OCI-LY1 (cell line): ENCODE data around the gene SALL3.

ENCODE experiments used
- H2AFZ ChIP-seq: fragments of 200-600 bp; sonication (generic), shearing (Covaris generic); 2 replicates; pipeline ENCODE4 v1.6.0; 2014; ENCODE audit warnings: antibody characterized with exemption, mild to moderate bottlenecking, low read length
- H3F3A ChIP-seq: fragments of 200-600 bp; sonication (generic), shearing (Covaris generic); 2 replicates; pipeline ENCODE4 v1.6.0; 2014; ENCODE audit warnings: mild to moderate bottlenecking, antibody characterized with exemption, low read length, moderate library complexity; ENCODE audit not compliant: insufficient read depth
- H3K27ac ChIP-seq: fragments of 200-600 bp; sonication (generic); 2 replicates; pipeline ENCODE4 v1.5.1; 2014; ENCODE audit warnings: low read length, mixed run types, mild to moderate bottlenecking, low read depth; ENCODE audit not compliant: poor library complexity, severe bottlenecking
- H3K27me3 ChIP-seq: fragments of 200-600 bp; sonication (generic); 2 replicates; pipeline ENCODE4 v1.6.0; 2014; ENCODE audit warnings: antibody characterized with exemption, mild to moderate bottlenecking, low read length, moderate library complexity; ENCODE audit not compliant: insufficient read depth
- H3K36me3 ChIP-seq: fragments of 200-600 bp; sonication (generic); 2 replicates; pipeline ENCODE4 v1.6.1; 2014; ENCODE audit warnings: mild to moderate bottlenecking, antibody characterized with exemption, low read length, moderate library complexity, mixed read lengths; ENCODE audit not compliant: insufficient read depth
- H3K4me1 ChIP-seq: fragments of 200-600 bp; sonication (generic); 2 replicates; pipeline ENCODE4 v1.5.1; 2014; ENCODE audit warnings: mild to moderate bottlenecking, low read length, moderate library complexity; ENCODE audit not compliant: insufficient read depth, severe bottlenecking
- H3K4me2 ChIP-seq: fragments of 200-600 bp; sonication (generic), shearing (Covaris generic); 2 replicates; pipeline ENCODE4 v1.6.1; 2014; ENCODE audit warnings: low read length
- H3K4me3 ChIP-seq: fragments of 200-600 bp; sonication (generic); 2 replicates; pipeline ENCODE4 v1.5.1; 2014; ENCODE audit warnings: low read length, low read depth, mild to moderate bottlenecking, mixed read lengths; ENCODE audit not compliant: poor library complexity, severe bottlenecking
- H3K79me2 ChIP-seq: fragments of 200-600 bp; shearing (Covaris generic); 2 replicates; pipeline ENCODE4 v1.6.1; 2016; ENCODE audit warnings: mixed run types, low read length, mixed read lengths; ENCODE audit not compliant: insufficient read depth
- H3K9ac ChIP-seq: fragments of 200-600 bp; sonication (generic), shearing (Covaris generic); 2 replicates; pipeline ENCODE4 v1.6.1; 2014; ENCODE audit warnings: mild to moderate bottlenecking, low read length, mixed read lengths
- H3K9me2 ChIP-seq: fragments of 200-600 bp; sonication (generic), shearing (Covaris generic); 2 replicates; pipeline ENCODE4 v1.6.1; 2014; ENCODE audit warnings: low read depth, mild to moderate bottlenecking, low read length, mixed read lengths
- H3K9me3 ChIP-seq: fragments of 200-600 bp; shearing (Covaris generic); 2 replicates; pipeline ENCODE4 v1.6.1; 2014; ENCODE audit warnings: low read length, mixed read lengths
- H4K20me1 ChIP-seq: fragments of 200-600 bp; sonication (generic), shearing (Covaris generic); 2 replicates; pipeline ENCODE4 v1.6.0; 2016; ENCODE audit warnings: mild to moderate bottlenecking, low read length; ENCODE audit not compliant: insufficient read depth
- EZH2 ChIP-seq: fragments of 200-600 bp; sonication (generic), shearing (Covaris generic); IDR thresholded peaks from 2 replicates; pipeline ENCODE4 v1.8.0; 2017; ENCODE audit warnings: borderline replicate concordance, mixed run types, mild to moderate bottlenecking, antibody characterized with exemption, low read length, moderate library complexity, mixed read lengths
- TF ChIP-seq, protein P1 (sequence below): fragments of 200-600 bp; sonication (generic), shearing (Covaris generic); IDR thresholded peaks from 2 replicates; pipeline ENCODE4 v1.5.1; 2017; ENCODE audit warnings: mild to moderate bottlenecking, antibody characterized with exemption, low read length, moderate library complexity, mixed read lengths

SALL3 gene

DNA sequence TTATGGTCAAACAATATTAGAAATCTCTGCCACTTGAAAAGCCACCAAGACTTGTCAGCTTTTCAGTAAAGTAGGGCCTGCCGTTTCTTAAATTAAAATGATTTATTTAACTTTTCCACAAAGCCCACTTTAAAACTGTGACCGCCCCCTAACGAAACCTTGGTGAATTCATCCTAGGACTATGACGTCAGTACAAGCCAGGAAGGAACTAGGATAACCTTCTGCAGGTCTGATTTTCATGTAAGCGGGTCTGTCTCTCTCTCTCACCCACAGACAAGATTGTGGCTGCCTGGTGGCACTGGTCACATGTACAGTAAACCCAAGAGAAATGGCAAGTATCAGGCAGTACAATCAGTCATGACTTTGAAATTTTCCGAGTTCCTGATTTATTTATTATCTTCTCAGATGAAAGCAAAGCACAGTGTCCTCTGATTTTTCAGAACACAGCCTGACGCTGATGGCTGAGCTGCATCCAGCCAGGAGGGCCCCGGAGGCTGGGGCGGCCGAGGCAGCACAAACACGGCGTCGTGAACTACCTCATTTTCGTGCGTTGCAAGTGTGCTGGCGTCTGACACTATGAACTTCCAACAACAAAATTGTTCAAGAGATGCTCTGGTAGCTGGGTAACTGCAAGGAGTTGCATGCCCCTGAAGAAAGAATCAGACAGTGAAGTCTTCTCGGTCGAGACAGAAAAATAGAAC is 18.9 kb downstream of the SALL3 start:
- TF ChIP-seq EZH2: no peak
- TF ChIP-seq, protein P1, sequence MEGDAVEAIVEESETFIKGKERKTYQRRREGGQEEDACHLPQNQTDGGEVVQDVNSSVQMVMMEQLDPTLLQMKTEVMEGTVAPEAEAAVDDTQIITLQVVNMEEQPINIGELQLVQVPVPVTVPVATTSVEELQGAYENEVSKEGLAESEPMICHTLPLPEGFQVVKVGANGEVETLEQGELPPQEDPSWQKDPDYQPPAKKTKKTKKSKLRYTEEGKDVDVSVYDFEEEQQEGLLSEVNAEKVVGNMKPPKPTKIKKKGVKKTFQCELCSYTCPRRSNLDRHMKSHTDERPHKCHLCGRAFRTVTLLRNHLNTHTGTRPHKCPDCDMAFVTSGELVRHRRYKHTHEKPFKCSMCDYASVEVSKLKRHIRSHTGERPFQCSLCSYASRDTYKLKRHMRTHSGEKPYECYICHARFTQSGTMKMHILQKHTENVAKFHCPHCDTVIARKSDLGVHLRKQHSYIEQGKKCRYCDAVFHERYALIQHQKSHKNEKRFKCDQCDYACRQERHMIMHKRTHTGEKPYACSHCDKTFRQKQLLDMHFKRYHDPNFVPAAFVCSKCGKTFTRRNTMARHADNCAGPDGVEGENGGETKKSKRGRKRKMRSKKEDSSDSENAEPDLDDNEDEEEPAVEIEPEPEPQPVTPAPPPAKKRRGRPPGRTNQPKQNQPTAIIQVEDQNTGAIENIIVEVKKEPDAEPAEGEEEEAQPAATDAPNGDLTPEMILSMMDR: no peak
- Histone ChIP-seq H3K27me3 (0 out of 2 replicates have a peak, but pooled peaks cover 3% of the 10 kb centered on the region), H4K20me1 (no peaks in the 10 kb centered on the region), H3F3A (no peaks in the 10 kb centered on the region), H3K36me3 (no peaks in the 10 kb centered on the region), H2AFZ (no peak overlapping the region), H3K9ac (no peak overlapping the region), H3K79me2 (no peaks in the 10 kb centered on the region), H3K27ac (no peak overlapping the region), H3K4me1 (no peaks in the 10 kb centered on the region), H3K9me3 (no peaks in the 10 kb centered on the region), H3K4me2 (no peak overlapping the region), H3K9me2 (no peaks in the 10 kb centered on the region), H3K4me3 (no peak overlapping the region)

DNA sequence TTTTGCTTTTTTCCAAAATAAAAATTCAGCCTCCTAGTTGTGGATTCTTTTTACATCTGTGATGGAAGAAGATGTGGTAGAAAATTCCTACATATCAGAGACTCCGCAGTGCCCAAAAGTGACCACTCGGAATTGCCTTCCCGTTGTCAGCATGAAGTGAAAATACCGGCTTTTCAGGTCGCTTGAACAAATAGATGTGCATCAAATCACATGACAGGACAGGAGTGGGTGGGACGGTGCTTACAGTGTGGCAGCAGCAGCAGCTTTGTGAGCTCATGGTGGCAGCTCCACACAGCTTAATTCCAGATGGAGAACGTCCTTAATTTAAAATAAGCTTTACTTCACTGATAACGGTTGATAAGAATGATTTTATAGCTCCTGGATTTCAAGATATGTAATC is 20.3 kb downstream of the SALL3 start:
- 0 out of 2 replicates have a peak, but pooled peaks cover 3% of the 10 kb centered on the region for H3K27me3 ChIP-seq
- H3K9ac ChIP-seq: no peak overlapping the region
- no peaks in the 10 kb centered on the region for H3K36me3 ChIP-seq
- H3K79me2 ChIP-seq: no peaks in the 10 kb centered on the region
- no peaks in the 10 kb centered on the region for H3K4me1 ChIP-seq
- no peaks in the 10 kb centered on the region for H3F3A ChIP-seq
- no peak overlapping the region for H3K27ac ChIP-seq
- H3K9me2 ChIP-seq: no peaks in the 10 kb centered on the region
- no peak overlapping the region for H3K4me3 ChIP-seq
- H3K4me2 ChIP-seq: no peak overlapping the region
- TF ChIP-seq, protein P1: no peak
- TF ChIP-seq EZH2: no peak
- H4K20me1 ChIP-seq: no peaks in the 10 kb centered on the region
- H2AFZ ChIP-seq: no peak overlapping the region
- no peaks in the 10 kb centered on the region for H3K9me3 ChIP-seq

DNA sequence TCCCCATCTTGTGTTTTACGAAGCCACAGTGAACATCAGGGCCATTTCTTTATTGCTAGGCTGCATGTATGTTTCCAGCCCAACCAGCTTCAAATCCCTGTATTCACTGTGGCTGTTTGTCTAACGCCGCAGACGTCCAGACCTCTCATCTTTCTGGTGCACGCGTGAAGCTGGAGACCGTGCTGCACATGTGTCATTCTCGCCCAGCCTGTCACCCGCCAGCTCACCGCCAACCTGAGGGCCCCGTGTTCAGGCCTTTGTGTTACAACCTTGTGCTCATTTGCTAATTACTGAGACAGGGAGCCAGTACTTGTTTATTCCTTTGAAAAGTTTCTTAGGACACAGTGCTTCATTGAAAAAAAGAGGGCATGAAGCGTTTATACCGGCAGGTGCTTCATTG is 21.4 kb downstream of the SALL3 start:
- H3K79me2 ChIP-seq: no peaks in the 10 kb centered on the region
- H3K9me2 ChIP-seq: no peaks in the 10 kb centered on the region
- H3K9ac ChIP-seq: no peak overlapping the region
- no peaks in the 10 kb centered on the region for H3K4me1 ChIP-seq
- H3K36me3 ChIP-seq: no peaks in the 10 kb centered on the region
- 0 out of 2 replicates have a peak, but pooled peaks cover 3% of the 10 kb centered on the region for H3K27me3 ChIP-seq
- no peak overlapping the region for H3K4me3 ChIP-seq
- H4K20me1 ChIP-seq: no peaks in the 10 kb centered on the region
- H3K9me3 ChIP-seq: no peaks in the 10 kb centered on the region
- H3K27ac ChIP-seq: no peak overlapping the region
- no peak overlapping the region for H3K4me2 ChIP-seq
- H3F3A ChIP-seq: no peaks in the 10 kb centered on the region
- no peak overlapping the region for H2AFZ ChIP-seq
- no peak for TF ChIP-seq EZH2
- TF ChIP-seq, protein P1: no peak
